Ectodermal cell (in vitro differentiated cells): Measurements from ENCODE around the gene WDR5.

Source experiments
- H3K27ac ChIP-seq: 2 replicates; pipeline ENCODE4 v1.7.0; 2013; ENCODE audit warnings: mild to moderate bottlenecking, low read depth, low read length; ENCODE audit not compliant: insufficient read depth, poor library complexity, severe bottlenecking
- H3K27me3 ChIP-seq: 2 replicates; pipeline ENCODE4 v1.7.0; 2013; ENCODE audit warnings: mild to moderate bottlenecking, low read length; ENCODE audit not compliant: insufficient read depth, control insufficient read depth, poor library complexity, severe bottlenecking
- H3K36me3 ChIP-seq: one replicate; pipeline ENCODE4 v1.7.0; 2013; ENCODE audit warnings: low read length; ENCODE audit not compliant: control insufficient read depth, insufficient read depth
- H3K4me1 ChIP-seq: one replicate; pipeline ENCODE4 v1.7.0; 2013; ENCODE audit warnings: low read length; ENCODE audit not compliant: control insufficient read depth, insufficient read depth
- H3K4me3 ChIP-seq: 2 replicates; pipeline ENCODE4 v1.7.0; 2013; ENCODE audit warnings: low read depth, low read length, control low read depth; ENCODE audit not compliant: insufficient read depth
- H3K9me3 ChIP-seq: 2 replicates; pipeline ENCODE4 v1.7.0; 2013; ENCODE audit warnings: mild to moderate bottlenecking, low read length, moderate library complexity; ENCODE audit not compliant: control insufficient read depth
- whole genome bisulfite sequencing, 2 experiments: methylation state at CpG; one replicate each; pipeline ENCODE4 v1.1.7; 2013; ENCODE audit warnings: missing lambda C conversion rate in 2 of 2; 5-methylcytosine and 5-hydroxymethylcytosine counted together

Gene WDR5

DNA sequence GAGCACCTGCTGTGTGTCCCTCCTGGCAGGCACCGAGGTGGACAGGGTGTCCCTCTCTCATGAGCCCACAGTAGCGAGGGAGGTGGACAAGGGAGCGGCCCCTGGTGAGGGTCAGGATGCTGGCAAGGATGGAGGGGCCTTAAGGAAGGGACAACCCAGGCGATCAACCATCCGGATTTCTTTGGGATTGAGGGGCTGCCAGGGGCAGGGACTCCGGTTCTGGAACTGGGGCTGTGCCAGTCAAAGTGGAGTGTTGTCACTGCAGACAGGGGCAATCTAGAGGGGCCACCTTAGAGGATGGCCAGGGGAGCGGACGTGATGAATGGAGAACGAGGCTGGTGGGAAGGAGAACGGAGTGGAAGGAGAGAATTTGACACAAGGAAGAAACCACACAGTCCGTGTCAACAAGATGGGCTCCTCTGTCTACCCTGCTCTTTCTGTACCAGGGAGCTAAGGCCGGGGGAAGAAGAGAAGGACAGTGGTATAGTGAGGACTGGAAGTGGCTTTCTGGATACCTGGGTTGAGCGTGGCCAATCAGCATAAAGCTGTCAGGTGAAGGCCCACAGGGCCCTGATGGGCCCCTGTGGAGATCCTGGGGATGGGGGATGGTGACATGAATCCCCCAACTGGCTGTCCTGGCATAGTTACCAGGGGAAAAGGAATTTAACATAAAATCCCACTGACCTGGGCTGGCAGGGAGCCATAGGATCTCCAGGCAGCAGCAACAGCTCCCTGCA is 4.2 kb upstream of the WDR5 start:
- peak overlapping the region; percentile 50 for H3K27ac ChIP-seq
- peaks cover 23% of the 10 kb centered on the region for H3K4me1 ChIP-seq
- 87 to 90% methylated on average over 13 of the region's 13 CpGs for WGBS, 2 experiments

DNA sequence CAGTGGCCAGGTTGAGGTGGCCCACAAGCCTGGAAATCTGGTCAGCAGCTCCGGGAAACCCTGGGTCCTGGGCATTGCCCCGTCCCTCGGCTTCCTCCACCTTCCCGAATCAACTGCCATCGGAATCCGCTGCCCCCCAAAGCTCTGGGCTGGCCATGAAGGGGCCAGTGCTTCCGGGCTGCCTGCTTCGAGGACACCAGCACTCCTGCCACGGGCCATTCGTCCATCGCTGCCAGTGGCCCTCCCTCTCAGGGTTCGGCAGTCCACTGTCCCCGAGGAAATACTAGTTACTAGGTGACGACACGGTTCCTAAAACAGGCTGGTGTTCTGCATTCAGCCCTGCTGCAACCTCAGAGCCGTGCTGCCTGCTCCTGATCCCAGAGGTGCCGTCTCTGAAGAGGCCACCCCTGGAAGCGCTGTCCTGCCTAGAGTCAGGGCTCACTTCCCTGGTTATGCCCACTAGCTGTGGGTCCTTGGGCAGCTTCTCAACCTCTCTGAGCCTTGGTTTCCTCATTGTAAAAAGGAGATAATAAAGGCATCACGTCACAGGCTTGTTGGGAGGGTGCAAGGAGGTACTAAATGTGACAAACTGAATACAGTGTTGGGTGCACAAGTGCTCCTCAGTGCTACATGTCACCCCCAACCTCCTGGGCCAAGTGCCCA is 3.5 kb upstream of the WDR5 start:
- no peaks in the 10 kb centered on the region for H3K9me3 ChIP-seq
- 87 to 88% methylated on average over 19 of the region's 19 CpGs for WGBS, 2 experiments
- no peaks in the 10 kb centered on the region for H3K27me3 ChIP-seq
- no peak overlapping the region for H3K27ac ChIP-seq
- no peak overlapping the region for H3K4me3 ChIP-seq
- peaks cover 23% of the 10 kb centered on the region for H3K4me1 ChIP-seq
- H3K36me3 ChIP-seq: no peaks in the 10 kb centered on the region

More for the DNA sequence above, 4.2 kb upstream of the WDR5 start:
- no peaks in the 10 kb centered on the region for H3K9me3 ChIP-seq
- no peaks in the 10 kb centered on the region for H3K36me3 ChIP-seq
- no peak overlapping the region for H3K4me3 ChIP-seq
- H3K27me3 ChIP-seq: no peaks in the 10 kb centered on the region

DNA sequence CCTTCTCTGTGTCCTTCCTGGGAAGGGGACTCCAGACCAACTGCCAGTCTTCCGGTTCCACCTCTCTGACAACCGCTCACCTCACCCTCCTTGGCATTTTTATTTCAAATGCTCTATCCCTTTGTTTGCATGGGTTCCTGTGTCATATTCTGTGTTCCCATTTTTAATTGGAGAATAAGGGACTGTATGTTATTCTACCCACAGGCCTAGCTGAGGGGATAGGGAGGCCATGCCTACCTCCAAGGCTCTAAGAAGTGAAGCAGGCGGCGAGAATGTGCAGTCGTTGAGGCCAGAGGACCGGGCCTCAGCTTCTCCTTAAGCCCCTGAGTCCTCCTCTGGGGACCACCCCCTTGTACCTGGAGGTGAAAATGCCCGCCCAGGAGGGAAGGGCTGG is 936 bp upstream of the WDR5 start:
- H3K4me1 ChIP-seq: peaks cover 23% of the 10 kb centered on the region
- 26 to 31% methylated on average over 7 of the region's 7 CpGs for WGBS, 2 experiments
- H3K27ac ChIP-seq: no peak overlapping the region
- H3K9me3 ChIP-seq: no peaks in the 10 kb centered on the region
- no peaks in the 10 kb centered on the region for H3K27me3 ChIP-seq
- H3K36me3 ChIP-seq: peaks cover under 1% of the 10 kb centered on the region
- peak overlapping the region; percentile 93 for H3K4me3 ChIP-seq

DNA sequence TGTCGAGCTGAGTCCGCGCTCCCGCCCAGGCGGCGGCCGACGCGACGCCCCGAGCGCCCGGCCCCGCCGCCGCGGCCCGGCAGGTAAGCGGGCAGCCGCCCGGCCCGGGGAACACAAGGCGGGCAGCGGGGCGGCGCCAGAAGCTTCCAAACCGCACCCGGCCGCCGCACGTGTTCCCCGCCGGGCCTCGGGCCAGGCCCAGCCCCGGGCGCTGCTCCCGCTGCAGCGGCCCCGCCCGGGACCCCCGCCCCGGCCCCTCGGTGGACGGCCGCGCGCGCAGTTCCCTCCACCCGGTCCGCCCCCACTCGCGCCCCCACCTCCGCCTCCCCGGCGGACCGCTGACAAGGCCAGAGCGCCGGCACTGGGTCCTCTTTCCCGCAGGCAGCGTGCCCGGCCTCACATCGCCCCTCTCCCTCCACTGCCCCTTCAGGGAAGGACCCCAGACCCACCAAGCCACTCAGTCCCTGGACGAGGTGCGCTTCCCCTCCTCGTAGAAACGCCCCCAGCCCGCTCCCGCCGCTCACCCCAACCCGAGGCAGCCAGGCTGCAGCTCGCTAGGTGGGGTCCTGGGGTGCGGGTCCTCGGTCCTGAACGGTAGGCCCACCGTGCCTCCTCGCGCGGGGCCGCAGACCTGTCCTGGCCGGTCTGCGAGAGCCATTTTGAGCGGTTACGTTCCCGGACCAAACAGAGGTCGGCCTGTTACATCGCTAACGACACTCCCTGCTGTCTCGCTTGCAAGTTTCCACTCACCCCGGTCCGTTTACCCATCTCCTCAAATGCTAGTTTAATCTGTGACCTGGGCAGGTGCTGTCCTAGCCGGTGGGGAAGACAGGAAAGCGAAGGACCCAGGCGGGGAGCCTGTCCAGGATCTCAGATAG is 475 bp downstream of the WDR5 start:
- 0 to 1% methylated on average over 93 of the region's 93 CpGs for WGBS, 2 experiments
- Histone ChIP-seq H3K36me3 (peaks cover 9% of the 10 kb centered on the region), H3K27ac (no peak overlapping the region), H3K4me1 (peaks cover 18% of the 10 kb centered on the region), H3K4me3 (peak overlapping the region; percentile 93), H3K9me3 (no peaks in the 10 kb centered on the region), H3K27me3 (no peaks in the 10 kb centered on the region)

DNA sequence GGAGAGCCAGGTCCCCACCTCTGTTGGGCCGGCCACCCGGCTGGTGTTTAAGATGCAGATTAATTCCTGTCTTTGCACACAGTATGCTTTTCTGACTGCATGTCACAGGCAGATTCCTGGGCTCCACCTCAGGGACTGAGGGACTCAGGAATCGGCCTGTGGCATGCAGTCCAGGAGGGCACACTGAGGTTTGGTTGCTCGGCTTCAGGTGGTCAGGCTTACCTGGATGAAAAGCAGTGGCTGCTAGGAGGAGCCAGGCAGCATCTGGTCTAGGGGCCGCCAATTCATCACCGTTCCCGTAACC is 1.1 kb downstream of the WDR5 start:
- WGBS, 2 experiments: 54 to 55% methylated on average over 7 of the region's 7 CpGs
- Histone ChIP-seq H3K4me3 (peak overlapping the region; percentile 93), H3K27me3 (no peaks in the 10 kb centered on the region), H3K27ac (no peak overlapping the region), H3K4me1 (peaks cover 16% of the 10 kb centered on the region), H3K36me3 (peaks cover 14% of the 10 kb centered on the region), H3K9me3 (no peaks in the 10 kb centered on the region)

DNA sequence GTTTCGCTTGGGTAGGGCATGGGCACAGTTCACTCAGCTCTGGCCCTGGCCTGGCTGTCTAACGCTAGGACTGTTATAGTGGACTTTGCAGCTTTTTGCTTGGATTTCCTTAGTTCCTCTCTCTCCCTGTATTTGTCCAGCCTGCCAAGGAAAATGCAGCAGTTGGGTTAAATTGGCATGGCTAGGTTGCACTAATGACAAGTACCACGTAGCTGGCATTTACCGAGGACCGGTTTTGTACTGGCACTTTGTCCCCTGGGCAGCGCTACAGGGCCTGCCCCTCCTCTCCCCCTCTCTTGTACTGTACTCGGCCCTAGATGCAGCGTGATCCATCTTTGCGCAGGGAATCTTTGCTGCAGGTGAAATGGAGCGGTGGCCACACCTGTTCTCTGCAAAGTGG is 2.4 kb downstream of the WDR5 start:
- H3K36me3 ChIP-seq: peaks cover 22% of the 10 kb centered on the region
- no peak overlapping the region for H3K4me3 ChIP-seq
- H3K27ac ChIP-seq: no peak overlapping the region
- no peaks in the 10 kb centered on the region for H3K9me3 ChIP-seq
- 95% methylated on average over 10 of the region's 10 CpGs for WGBS, 2 experiments
- H3K27me3 ChIP-seq: no peaks in the 10 kb centered on the region
- peaks cover 16% of the 10 kb centered on the region for H3K4me1 ChIP-seq

DNA sequence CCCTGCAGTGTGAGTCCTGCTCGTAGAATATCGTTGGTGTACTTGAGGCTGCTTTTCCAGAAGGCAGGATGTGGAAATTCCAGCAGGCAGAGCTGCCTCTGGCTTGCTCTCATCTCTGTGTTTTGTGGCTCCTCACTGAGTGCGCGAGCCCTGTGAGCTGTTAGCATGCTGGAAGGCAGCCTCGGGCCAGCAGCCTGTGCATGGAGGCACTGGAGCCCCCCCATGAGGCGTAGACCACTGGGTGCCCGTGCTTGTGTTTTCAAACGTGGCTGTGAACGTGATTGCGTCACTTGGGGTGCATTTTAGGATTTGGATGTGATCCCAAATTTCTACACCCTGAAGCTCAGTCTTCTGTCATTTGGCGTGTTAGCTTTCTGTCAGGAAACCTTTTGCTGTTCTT is 3.2 kb downstream of the WDR5 start:
- 92 to 95% methylated on average over 11 of the region's 11 CpGs for WGBS, 2 experiments
- no peaks in the 10 kb centered on the region for H3K9me3 ChIP-seq
- H3K36me3 ChIP-seq: peaks cover 26% of the 10 kb centered on the region
- H3K4me3 ChIP-seq: no peak overlapping the region
- no peak overlapping the region for H3K27ac ChIP-seq
- H3K27me3 ChIP-seq: no peaks in the 10 kb centered on the region
- peaks cover 12% of the 10 kb centered on the region for H3K4me1 ChIP-seq

DNA sequence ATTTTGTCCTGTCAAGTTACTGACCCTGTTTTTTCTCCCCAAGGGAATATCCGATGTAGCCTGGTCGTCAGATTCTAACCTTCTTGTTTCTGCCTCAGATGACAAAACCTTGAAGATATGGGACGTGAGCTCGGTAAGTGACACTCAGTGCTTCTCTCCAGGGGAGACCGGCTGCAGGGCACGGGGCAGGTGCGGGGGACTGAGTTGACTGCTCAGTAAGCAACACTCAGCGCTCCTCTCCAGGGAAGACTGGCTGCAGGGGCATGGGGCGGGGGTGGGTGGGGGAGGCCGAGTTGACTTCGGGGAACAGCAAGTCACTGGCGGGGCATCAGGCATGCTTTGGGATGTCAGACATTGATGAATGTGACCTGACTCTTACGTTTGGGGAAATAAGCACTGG is 6.0 kb downstream of the WDR5 start:
- peaks cover 8% of the 10 kb centered on the region for H3K4me1 ChIP-seq
- WGBS, 2 experiments: 92 to 93% methylated on average over 13 of the region's 13 CpGs
- no peak overlapping the region for H3K4me3 ChIP-seq
- no peaks in the 10 kb centered on the region for H3K9me3 ChIP-seq
- H3K27me3 ChIP-seq: no peaks in the 10 kb centered on the region
- peaks cover 40% of the 10 kb centered on the region for H3K36me3 ChIP-seq
- H3K27ac ChIP-seq: no peak overlapping the region

DNA sequence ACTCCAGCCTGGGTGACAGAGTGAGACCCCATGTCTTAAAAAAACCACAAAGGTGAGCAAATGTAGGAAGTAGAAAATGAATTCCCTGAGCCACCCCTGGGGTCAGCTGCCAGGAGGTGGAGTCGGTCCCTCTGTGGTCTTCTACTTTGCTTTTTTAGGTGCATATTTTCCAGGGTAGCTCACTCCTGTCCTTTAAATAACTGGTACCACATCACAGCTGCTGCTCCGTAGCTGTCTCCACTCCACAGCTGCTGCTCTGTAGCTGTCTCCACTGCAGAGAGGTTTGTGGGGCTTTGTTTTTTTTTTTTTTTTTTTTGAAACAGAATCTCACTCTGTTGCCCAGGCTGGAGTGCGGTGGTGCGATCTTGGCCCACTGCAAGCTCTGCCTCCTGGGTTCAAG is 8.9 kb downstream of the WDR5 start:
- H3K27me3 ChIP-seq: no peaks in the 10 kb centered on the region
- no peaks in the 10 kb centered on the region for H3K4me1 ChIP-seq
- H3K36me3 ChIP-seq: peaks cover 63% of the 10 kb centered on the region
- H3K27ac ChIP-seq: no peak overlapping the region
- 92 to 96% methylated on average over 4 of the region's 4 CpGs for WGBS, 2 experiments
- no peak overlapping the region for H3K4me3 ChIP-seq
- no peaks in the 10 kb centered on the region for H3K9me3 ChIP-seq

DNA sequence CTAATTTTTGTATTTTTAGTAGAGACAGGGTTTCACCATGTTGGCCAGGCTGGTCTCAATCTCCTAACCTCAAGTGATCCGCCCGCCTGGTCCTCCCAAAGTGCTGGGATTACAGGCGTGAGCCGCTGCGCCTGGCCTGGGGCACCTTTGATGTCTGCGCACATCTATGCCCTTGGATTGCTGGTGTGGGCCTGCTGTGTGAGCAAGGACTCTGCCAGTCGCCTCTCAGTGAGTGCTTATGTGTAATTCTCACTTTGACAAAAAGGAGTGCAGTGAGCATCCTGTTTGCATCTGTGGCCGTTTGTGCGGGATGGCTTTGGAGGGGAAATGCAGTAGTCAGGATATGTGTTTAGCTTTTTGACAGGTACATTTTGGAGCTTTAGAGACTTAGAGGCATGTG is 9.4 kb downstream of the WDR5 start:
- no peaks in the 10 kb centered on the region for H3K4me1 ChIP-seq
- H3K27ac ChIP-seq: no peak overlapping the region
- H3K9me3 ChIP-seq: no peaks in the 10 kb centered on the region
- 93 to 97% methylated on average over 9 of the region's 9 CpGs for WGBS, 2 experiments
- no peak overlapping the region for H3K4me3 ChIP-seq
- H3K27me3 ChIP-seq: no peaks in the 10 kb centered on the region
- peaks cover 61% of the 10 kb centered on the region for H3K36me3 ChIP-seq
